Activated T-helper 1 cell treated with Interleukin-2 at 50 U/mL for 16 hours (primary cell): ENCODE data around the gene C3orf38.
A peak's percentile ranks its signal among the peaks of the same experiment; 100 is the strongest.
"Not testable (repeated sequence)": the region's sequence is repeated elsewhere in the genome, so short reads cannot be mapped to it uniquely, and the experiment has no call there.

Experiments
- DNase-seq: peaks from one replicate; pipeline ENCODE4 v3.0.0-alpha.2; 2020; ENCODE audit warnings: low read depth

C3orf38 gene

DNA sequence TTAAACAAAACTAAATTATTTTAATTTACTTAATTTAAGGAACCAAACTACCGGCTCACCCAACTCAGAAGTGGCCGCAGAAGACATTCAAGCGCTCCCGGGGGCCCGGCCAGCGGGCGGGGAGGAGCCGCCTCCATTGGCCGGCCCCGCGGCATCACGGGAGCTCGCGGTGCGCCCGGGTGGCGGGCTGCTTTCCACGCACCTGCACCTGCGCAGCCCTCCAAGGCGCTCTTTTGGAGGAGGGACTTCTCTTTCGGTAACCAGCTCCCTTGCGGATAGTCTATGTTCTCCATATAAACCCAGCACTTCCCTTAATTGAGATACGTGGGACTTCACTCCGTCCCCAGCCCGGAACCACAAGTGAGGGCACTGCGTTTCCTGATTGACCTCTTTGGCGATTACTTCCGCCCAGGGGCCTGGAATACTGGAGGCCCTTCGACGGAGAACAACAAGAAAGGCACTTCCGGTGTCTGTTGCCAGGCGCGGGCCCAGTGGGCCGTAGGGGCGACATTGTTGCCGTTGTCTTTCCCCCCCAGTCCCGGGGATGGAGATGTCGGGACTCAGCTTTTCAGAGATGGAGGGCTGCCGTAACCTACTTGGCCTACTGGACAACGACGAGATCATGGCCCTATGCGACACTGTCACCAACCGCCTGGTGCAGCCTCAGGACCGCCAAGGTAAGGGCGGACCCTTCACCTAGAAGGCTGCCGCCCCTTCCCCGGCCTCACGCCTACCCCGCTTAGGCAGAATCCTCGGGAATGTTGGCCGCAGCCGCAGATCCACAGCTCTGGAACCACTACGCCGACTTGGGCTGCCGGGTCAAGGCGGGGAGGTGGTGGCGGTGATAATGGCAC is at the start of gene C3orf38:
Gene C3orf38 (plus strand): TSS at position 451 of the 854 bp plus-strand sequence. CDS start 94 bp downstream, at position 545.
- DNase-seq: peak; percentile 69

- DNase-seq: no peak
Measured at GRCh38 chr3:88101142-88101541, 48.6 kb upstream of the C3orf38 start.

DNA sequence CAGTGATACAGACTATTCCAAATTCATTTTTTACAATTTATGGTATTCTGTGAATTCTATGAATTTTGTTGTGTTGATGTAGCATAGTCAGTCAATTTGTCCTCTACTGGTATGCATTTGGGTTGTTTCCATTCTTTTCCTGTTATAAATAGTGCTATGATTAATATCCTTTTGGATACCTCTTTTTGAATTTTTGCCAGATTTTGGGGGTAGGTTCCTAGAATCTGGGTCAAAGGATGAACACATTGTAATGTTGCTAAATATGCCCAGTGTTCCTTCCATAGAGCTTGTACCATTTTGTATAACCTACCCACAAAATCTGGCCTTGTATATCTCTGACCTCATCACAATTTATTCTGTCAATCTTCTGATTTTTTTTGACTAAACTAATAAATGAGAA is 44.4 kb upstream of the C3orf38 start:
- no peak for DNase-seq

- no peak for DNase-seq
Measured at GRCh38 chr3:88112289-88112688, 37.5 kb upstream of the C3orf38 start.

GRCh38 chr3:88113311-88114162 is 36.2 kb upstream of the C3orf38 start:
- no peak for DNase-seq

- no peak for DNase-seq
Measured at GRCh38 chr3:88114878-88115549, 34.7 kb upstream of the C3orf38 start.

GRCh38 chr3:88117683-88118082 is 32.1 kb upstream of the C3orf38 start:
- DNase-seq: no peak

DNA sequence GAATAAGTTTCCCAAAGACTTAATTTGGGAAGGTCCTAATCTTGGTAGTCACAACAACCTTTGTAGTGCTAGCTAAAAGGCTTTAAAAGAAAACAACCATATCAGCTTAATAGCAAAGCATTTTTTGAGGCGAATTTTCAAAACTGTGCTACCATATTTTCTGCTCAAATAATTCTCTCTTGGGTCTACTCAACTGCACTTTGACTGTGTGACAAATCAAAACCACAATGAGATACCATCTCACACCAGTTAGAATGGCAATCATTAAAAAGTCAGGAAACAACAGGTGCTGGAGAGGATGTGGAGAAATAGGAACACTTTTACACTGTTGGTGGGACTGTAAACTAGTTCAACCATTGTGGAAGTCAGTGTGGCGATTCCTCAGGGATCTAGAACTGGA is 31.2 kb upstream of the C3orf38 start:
- DNase-seq: not testable (repeated sequence)

GRCh38 chr3:88123526-88123925 is 26.2 kb upstream of the C3orf38 start:
- DNase-seq: no peak

- no peak for DNase-seq
Measured at GRCh38 chr3:88131695-88132094, 18.1 kb upstream of the C3orf38 start.

GRCh38 chr3:88132894-88133293 is 16.9 kb upstream of the C3orf38 start:
- DNase-seq: no peak

- DNase-seq: no peak
Measured at GRCh38 chr3:88133711-88134263, 16.0 kb upstream of the C3orf38 start.

DNA sequence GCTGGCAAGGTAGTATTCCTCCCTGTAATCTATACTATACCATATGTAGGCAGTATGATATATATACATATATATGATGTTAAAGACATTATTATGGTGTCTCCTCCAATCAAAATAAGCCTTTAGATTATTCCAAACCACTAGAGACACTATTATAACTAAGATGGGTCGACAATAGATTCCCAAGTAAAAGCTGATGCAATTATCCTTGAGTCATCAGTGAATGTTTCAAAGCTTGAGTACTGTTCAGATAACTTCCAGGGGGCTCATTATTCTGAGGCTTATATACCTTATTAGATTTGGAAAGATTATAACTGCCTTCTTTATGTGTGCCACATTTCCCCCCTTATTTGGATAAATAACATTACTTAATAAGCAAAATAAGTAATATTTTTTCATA is 11.9 kb upstream of the C3orf38 start:
- no peak for DNase-seq

DNA sequence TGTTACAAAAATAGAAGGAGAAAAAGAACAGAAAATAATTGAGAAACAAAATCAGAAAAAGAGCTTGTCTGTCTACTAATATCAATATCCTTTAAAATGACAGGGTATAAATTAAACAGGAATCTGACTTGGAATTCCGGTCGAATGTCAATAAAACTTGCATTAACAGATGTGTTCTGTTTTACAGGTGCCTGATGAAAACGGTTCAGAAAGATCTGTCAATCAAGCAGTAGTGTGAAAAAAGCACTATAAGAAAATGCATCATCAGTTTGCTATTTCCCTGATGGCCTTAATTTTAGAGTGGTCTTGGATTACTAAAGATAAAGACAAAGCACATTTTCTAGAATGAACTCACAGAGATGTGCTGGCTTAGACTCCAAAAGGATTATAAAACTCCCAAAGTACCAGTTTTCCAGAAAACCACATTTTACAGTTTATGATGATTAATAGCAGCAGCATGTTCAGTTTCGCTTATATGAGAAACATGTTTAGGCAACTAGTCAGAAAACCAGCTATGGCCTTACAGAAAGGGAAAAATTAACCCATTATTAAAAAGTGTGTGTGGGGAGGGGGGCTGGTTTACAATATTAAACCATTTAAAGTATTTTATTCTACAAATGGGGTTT is 8.2 kb upstream of the C3orf38 start:
- DNase-seq: no peak

DNA sequence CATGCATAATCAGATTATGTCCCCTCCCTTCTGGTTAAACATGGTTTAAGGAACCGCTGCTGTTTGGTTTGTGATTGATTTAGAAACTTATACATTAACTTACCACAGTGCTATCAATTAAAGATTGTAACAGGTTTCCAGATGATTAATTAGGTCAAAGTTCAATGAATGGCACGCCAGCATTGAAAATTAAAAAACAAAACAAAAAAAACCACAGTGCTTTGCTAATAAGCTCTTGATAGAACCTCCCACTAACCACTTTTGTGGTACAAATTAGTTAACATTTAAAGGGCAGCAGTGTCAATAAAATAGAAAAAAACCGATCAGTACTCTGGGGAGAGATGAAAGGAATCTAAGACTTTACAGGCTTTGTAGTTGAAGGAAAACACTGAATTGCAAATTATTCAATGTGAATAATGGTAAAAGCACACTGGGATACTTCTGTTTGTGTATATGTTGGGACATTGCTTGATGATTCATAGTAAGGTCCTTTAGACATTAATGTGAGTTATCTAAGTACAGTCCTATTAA is 7.6 kb upstream of the C3orf38 start:
- DNase-seq: no peak

DNA sequence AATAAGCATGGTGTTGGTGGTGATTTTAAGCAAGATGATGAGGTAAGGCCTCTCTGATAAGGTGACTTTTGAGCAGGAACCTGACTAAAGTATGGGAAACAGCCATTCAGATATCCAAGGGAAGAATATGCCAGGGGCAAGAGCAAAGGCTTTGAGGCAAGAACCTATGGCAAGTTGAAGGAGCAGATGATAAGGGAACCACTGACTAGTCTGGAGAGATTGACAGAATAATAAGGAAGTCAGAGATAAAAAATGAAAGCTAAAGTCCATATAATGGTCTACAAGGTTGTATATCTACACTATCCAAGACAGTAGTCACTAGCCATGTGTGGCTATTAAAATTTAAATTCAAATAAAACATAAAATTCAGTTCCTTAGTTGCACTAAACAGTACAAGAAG is 2.5 kb upstream of the C3orf38 start:
- DNase-seq: no peak

GRCh38 chr3:88148651-88149050 is 1.1 kb upstream of the C3orf38 start:
- DNase-seq: no peak

DNA sequence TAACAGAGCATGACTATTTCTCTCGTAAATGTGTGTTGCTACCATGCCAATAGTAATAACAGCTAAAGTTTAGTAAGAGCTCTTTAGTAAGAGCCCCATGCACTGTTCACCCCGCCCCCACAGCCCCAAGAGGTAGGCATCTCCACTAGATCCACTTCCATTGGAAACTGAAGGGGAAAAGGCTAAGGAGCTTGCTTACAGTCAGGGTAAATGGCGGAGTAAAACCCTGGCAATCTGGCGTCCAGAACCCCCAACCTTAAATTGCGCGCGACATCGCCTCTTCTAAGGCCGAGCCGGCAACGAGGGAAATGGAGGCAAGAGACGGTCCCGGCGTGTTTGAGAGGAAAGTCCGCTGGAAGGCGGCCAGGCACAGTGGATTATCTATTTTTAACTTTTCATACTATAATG is 654 bp upstream of the C3orf38 start:
- DNase-seq: no peak

- no peak for DNase-seq
Measured at GRCh38 chr3:88150371-88150770, 612 bp downstream of the C3orf38 start.

DNA sequence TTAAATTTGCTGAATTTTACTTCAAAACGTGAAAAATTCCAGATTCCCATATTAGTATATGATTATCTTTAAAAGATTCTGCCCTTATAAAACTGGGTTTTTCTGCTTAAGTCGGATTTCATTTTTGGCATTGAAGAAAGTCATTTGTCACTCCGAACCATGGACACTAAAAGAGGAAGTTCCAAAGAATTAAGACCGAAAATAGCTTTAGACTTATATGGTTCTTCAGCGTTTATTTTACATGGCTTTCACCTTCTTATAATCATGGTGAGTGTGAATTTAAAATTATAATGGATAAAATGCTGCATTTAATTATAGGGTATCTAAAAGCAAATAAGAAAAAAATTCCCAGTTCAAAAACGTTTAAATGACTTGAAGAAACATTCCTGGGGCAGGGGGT is 1.0 kb downstream of the C3orf38 start:
- DNase-seq: no peak

DNA sequence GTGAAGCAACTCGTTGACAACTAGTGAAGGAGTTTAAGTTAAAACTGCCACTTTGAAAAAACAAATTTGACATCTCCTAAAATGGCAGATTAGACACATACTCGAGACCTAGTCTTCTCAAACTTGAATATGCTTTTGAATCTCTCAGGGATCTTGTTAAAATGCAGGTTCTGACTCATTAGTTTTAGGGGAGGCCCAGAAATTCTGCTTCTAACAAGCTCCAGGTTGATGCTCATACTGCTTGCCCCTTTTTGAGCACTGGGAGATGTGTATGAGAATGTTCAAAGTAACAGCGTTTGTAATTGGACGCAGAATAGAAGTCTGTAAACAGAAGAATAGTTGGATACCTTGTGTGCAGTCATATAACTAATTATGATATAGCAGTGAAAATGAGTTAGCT is 1.6 kb downstream of the C3orf38 start:
- DNase-seq: no peak

GRCh38 chr3:88152841-88153240 is 3.1 kb downstream of the C3orf38 start:
- no peak for DNase-seq
